Esophagus muscularis mucosa (tissue), 4 donors: ENCODE data around the gene FKBP1A.

Source experiments
- EP300 ChIP-seq: sonication (generic); formaldehyde crosslinking; IDR thresholded peaks from one replicate; pipeline ENCODE4 v1.6.1; 2017; ENCODE audit warnings: antibody characterized with exemption
- POLR2A ChIP-seq: fragments of 450-650 bp; IDR thresholded peaks from one replicate; pipeline ENCODE4 v1.6.1; 2017; ENCODE audit warnings: antibody characterized with exemption, moderate library complexity, mild to moderate bottlenecking, low read depth
- TF ChIP-seq, protein P1 (sequence below), 3 experiments: fragments of 200-600 bp in 2 of 3; fragments of 450-650 bp in 1 of 3; sonication (generic) in 2 of 3; IDR thresholded peaks; one replicate each; pipeline ENCODE4 v1.5.1; 2017 to 2019; ENCODE audit warnings: antibody characterized with exemption in 3 of 3, mild to moderate bottlenecking in 2 of 3, moderate library complexity in 1 of 3

GRCh38 chr20:1442304-1442703, 49.5 kb upstream of the FKBP1A start:
- TF ChIP-seq, protein P1, sequence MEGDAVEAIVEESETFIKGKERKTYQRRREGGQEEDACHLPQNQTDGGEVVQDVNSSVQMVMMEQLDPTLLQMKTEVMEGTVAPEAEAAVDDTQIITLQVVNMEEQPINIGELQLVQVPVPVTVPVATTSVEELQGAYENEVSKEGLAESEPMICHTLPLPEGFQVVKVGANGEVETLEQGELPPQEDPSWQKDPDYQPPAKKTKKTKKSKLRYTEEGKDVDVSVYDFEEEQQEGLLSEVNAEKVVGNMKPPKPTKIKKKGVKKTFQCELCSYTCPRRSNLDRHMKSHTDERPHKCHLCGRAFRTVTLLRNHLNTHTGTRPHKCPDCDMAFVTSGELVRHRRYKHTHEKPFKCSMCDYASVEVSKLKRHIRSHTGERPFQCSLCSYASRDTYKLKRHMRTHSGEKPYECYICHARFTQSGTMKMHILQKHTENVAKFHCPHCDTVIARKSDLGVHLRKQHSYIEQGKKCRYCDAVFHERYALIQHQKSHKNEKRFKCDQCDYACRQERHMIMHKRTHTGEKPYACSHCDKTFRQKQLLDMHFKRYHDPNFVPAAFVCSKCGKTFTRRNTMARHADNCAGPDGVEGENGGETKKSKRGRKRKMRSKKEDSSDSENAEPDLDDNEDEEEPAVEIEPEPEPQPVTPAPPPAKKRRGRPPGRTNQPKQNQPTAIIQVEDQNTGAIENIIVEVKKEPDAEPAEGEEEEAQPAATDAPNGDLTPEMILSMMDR (IDR thresholded peaks at IDR 0.05), result no peak
- TF ChIP-seq POLR2A (no peak), EP300 (no peak)
